ENCODE results near the gene VSTM1.

DNA sequence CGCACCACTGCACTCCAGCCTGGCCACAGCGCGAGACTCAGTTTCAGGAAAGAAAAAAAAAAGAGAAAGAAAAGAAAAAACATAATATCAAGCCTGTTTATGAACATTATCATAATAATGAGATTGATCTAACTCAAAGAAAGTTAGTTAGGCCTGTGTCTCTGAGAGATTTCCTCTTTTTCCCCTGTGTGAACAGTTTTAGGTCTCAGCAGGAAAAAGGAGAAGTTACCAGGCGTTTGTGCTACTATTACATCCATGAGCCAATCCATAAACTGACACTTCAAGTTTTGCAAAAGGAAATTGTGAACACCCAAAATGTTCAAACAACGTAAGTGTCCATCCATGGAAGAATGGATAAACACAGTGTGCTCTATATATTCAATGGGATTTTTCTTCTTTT lies 13.6 kb upstream of the VSTM1 start:
- TF ChIP-seq, protein P1, sequence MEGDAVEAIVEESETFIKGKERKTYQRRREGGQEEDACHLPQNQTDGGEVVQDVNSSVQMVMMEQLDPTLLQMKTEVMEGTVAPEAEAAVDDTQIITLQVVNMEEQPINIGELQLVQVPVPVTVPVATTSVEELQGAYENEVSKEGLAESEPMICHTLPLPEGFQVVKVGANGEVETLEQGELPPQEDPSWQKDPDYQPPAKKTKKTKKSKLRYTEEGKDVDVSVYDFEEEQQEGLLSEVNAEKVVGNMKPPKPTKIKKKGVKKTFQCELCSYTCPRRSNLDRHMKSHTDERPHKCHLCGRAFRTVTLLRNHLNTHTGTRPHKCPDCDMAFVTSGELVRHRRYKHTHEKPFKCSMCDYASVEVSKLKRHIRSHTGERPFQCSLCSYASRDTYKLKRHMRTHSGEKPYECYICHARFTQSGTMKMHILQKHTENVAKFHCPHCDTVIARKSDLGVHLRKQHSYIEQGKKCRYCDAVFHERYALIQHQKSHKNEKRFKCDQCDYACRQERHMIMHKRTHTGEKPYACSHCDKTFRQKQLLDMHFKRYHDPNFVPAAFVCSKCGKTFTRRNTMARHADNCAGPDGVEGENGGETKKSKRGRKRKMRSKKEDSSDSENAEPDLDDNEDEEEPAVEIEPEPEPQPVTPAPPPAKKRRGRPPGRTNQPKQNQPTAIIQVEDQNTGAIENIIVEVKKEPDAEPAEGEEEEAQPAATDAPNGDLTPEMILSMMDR (IDR thresholded peaks at IDR 0.05; ENCODE audit: low read length): no peak
- TF ChIP-seq EZH2 (optimal IDR thresholded peaks at IDR 0.05; ENCODE audit: low read depth, low read length) (no peak), EZH2phosphoT487 (IDR thresholded peaks at IDR 0.05; ENCODE audit: low read length) (no peak)
